CD4-positive, alpha-beta T cell (primary cell): ENCODE data around the gene PPCDC. TPM values are rescaled to one million over a fixed set of nuclear protein-coding genes. Genes with fewer than 3 reads are reported as not detected.

ENCODE experiments used
- ATAC-seq: fragments of 200-7000 bp; cut with Tn5 transposase; one replicate; pipeline ENCODE4 v1.10.0; 2022; ENCODE audit warnings: mild to moderate bottlenecking; ENCODE audit not compliant: poor library complexity
- CTCF ChIA-PET: fragments of 350-600 bp; sonication (Branson Sonifier 250); formaldehyde crosslinking; loops from one replicate; lab custom pipeline; 2021; ENCODE audit warnings: antibody characterized with exemption, inconsistent platforms; lab: Charles Lee
- POLR2A ChIA-PET: fragments of 350-600 bp; sonication (Branson Sonifier 250); formaldehyde crosslinking; loops from one replicate; lab custom pipeline; 2021; ENCODE audit warnings: antibody characterized with exemption, inconsistent platforms; lab: Charles Lee
- DNase-seq, 14 experiments: peaks; one replicate each; pipeline ENCODE4 v3.0.0-alpha.2; 2013 to 2020; ENCODE audit warnings: mixed read lengths in 2 of 14
- H3K27ac ChIP-seq, 2 donors: one replicate each; pipeline versions ENCODE4 v1.5.1 to v1.7.0; 2013; ENCODE audit warnings: low read length in 2 of 2, low read depth in 1 of 2, mild to moderate bottlenecking in 1 of 2
- H3K27me3 ChIP-seq, 2 experiments: 1 replicate in 1 of 2; 2 replicates in 1 of 2; pipeline versions ENCODE4 v1.6.1 to v1.7.0; 2013; ENCODE audit warnings: low read length in 2 of 2, control low read depth in 1 of 2, mild to moderate bottlenecking in 1 of 2, moderate library complexity in 1 of 2; ENCODE audit not compliant: insufficient read depth in 2 of 2, control insufficient read depth in 1 of 2
- H3K36me3 ChIP-seq: one replicate; pipeline ENCODE4 v1.6.1; 2013; ENCODE audit warnings: low read length, control low read depth; ENCODE audit not compliant: insufficient read depth
- H3K4me1 ChIP-seq: one replicate; pipeline ENCODE4 v1.6.1; 2013; ENCODE audit warnings: low read length, control low read depth; ENCODE audit not compliant: insufficient read depth
- H3K4me3 ChIP-seq: one replicate; pipeline ENCODE4 v1.5.1; 2013; ENCODE audit warnings: mild to moderate bottlenecking, low read length, moderate library complexity
- H3K9me3 ChIP-seq, 2 experiments: 1 replicate in 1 of 2; 2 replicates in 1 of 2; pipeline versions ENCODE4 v1.6.1 to v1.7.0; 2013; ENCODE audit warnings: low read length in 2 of 2, mild to moderate bottlenecking in 2 of 2, control low read depth in 1 of 2, moderate library complexity in 1 of 2; ENCODE audit not compliant: control insufficient read depth in 1 of 2, insufficient read depth in 1 of 2
- H3K27ac Mint-ChIP-seq: one replicate; pipeline ENCODE4 v1.8.0; 2020; ENCODE audit warnings: mixed read lengths
- H3K27me3 Mint-ChIP-seq: one replicate; pipeline ENCODE4 v1.8.0; 2021; ENCODE audit warnings: mixed read lengths
- H3K36me3 Mint-ChIP-seq: one replicate; pipeline ENCODE4 v1.8.0; 2021; ENCODE audit warnings: low read depth, mixed read lengths
- H3K4me1 Mint-ChIP-seq: one replicate; pipeline ENCODE4 v1.8.0; 2021; ENCODE audit warnings: low read depth, mixed read lengths
- H3K4me3 Mint-ChIP-seq: one replicate; pipeline ENCODE4 v1.8.0; 2020; ENCODE audit warnings: mild to moderate bottlenecking, mixed read lengths
- H3K9me3 Mint-ChIP-seq: one replicate; pipeline ENCODE4 v1.8.0; 2020; ENCODE audit warnings: mixed read lengths
- CTCF ChIP-seq: fragments of 200-600 bp; IDR thresholded peaks from one replicate; pipeline ENCODE4 v1.8.0; 2022; ENCODE audit warnings: antibody characterized with exemption, mild to moderate bottlenecking
- intact Hi-C, 2 experiments: fragments of 100-400 bp; cut with DNase I in 1 of 2; cut with micrococcal nuclease in 1 of 2; formaldehyde crosslinking; loops; one replicate each; pipeline versions ENCODE4 v1.15.1 to v1.9.0; 2023 to 2025; cut with DNase I, micrococcal nuclease
- total RNA-seq, 174 experiments: library from RNA in 2 of 174; stranded (reverse) in 2 of 174; gene quantifications; one replicate each; pipeline ENCODE4 v1.2.3 and lab custom pipeline; 2021 to 2026

Gene PPCDC
- total RNA-seq, 2 experiments from 2014 or later = 5.5 to 5.8 TPM

- peaks cover 18% of the 10 kb centered on the region for H3K4me1 ChIP-seq
- no peak overlapping the region for H3K4me3 ChIP-seq
- ATAC-seq (no peak), DNase-seq (peak in 1 of 14 experiments; percentile 26)
- peaks cover 6% of the 10 kb centered on the region for H3K36me3 Mint-ChIP-seq
- peaks cover 13% of the 10 kb centered on the region for H3K36me3 ChIP-seq
- no peaks in the 10 kb centered on the region for H3K9me3 Mint-ChIP-seq
- no peak overlapping the region for H3K27ac ChIP-seq
- no peaks in the 10 kb centered on the region for H3K9me3 ChIP-seq
- intact Hi-C loops = loop anchor here in 1 of 2 experiments (5.0 kb wide), 1 partner anchor 275 kb away; no protein-coding TSS in a partner anchor
- H3K27me3 ChIP-seq = no peaks in the 10 kb centered on the region
- ChIA-PET POLR2A (no interaction called here), CTCF (interaction anchor here (1.1 kb wide), 1 partner anchor 173 kb away, joined by 5 read pairs; no protein-coding TSS in a partner anchor)
- no peak overlapping the region for H3K27ac Mint-ChIP-seq
- TF ChIP-seq CTCF = no peak
- H3K27me3 Mint-ChIP-seq = no peaks in the 10 kb centered on the region
- H3K4me1 Mint-ChIP-seq = peaks cover 7% of the 10 kb centered on the region
- no peak overlapping the region for H3K4me3 Mint-ChIP-seq
Observed at GRCh38 chr15:75031848-75032247, 8.5 kb downstream of the PPCDC start.

GRCh38 chr15:75032395-75032794, 9.0 kb downstream of the PPCDC start:
- Mint-ChIP-seq H3K27me3 (no peaks in the 10 kb centered on the region), H3K9me3 (no peaks in the 10 kb centered on the region), H3K4me1 (peaks cover 7% of the 10 kb centered on the region), H3K36me3 (peaks cover 6% of the 10 kb centered on the region), H3K4me3 (no peak overlapping the region), H3K27ac (no peak overlapping the region)
- Histone ChIP-seq H3K27ac (no peak overlapping the region), H3K4me1 (peaks cover 19% of the 10 kb centered on the region), H3K36me3 (peaks cover 13% of the 10 kb centered on the region), H3K27me3 (no peaks in the 10 kb centered on the region), H3K4me3 (no peak overlapping the region), H3K9me3 (no peaks in the 10 kb centered on the region)
- DNase-seq (no peak), ATAC-seq (no peak)
- POLR2A ChIA-PET = interaction anchor here (0.6 kb wide), 1 partner anchor 67 kb away, joined by 3 read pairs; no protein-coding TSS in a partner anchor
- CTCF ChIA-PET = no interaction called here
- intact Hi-C loops = loop anchor here in 1 of 2 experiments (5.0 kb wide), 1 partner anchor 275 kb away; no protein-coding TSS in a partner anchor
- no peak for TF ChIP-seq CTCF

GRCh38 chr15:75033809-75034208, 10.4 kb downstream of the PPCDC start:
- H3K27ac ChIP-seq = no peak overlapping the region
- POLR2A ChIA-PET = no interaction called here
- Mint-ChIP-seq H3K27me3 (no peaks in the 10 kb centered on the region), H3K4me1 (peaks cover 21% of the 10 kb centered on the region), H3K27ac (no peak overlapping the region), H3K9me3 (no peaks in the 10 kb centered on the region), H3K4me3 (no peak overlapping the region), H3K36me3 (peaks cover 6% of the 10 kb centered on the region)
- no peaks in the 10 kb centered on the region for H3K9me3 ChIP-seq
- DNase-seq (no peak), ATAC-seq (no peak)
- peaks cover 22% of the 10 kb centered on the region for H3K4me1 ChIP-seq
- no peaks in the 10 kb centered on the region for H3K27me3 ChIP-seq
- intact Hi-C loops = loop anchor here in 1 of 2 experiments (5.0 kb wide), 1 partner anchor 273 kb away; no protein-coding TSS in a partner anchor
- TF ChIP-seq CTCF = no peak
- CTCF ChIA-PET = no interaction called here
- H3K4me3 ChIP-seq = no peak overlapping the region
- H3K36me3 ChIP-seq = peaks cover 9% of the 10 kb centered on the region
